Uterus (tissue), 4 donors: Measurements from ENCODE around the gene MARCHF5. TPM values are rescaled to one million over a fixed set of nuclear protein-coding genes. Genes with fewer than 3 reads are reported as not detected.

Experiments
- DNase-seq, 2 donors: peaks; one replicate each; pipeline ENCODE4 v3.0.0-alpha.2; 2019 to 2020
- H3K27ac ChIP-seq, 2 donors: fragments of 200-600 bp; sonication (generic); 1 replicate in 1 of 2; 2 replicates in 1 of 2; pipeline ENCODE4 v1.5.1; 2016 to 2018
- H3K27me3 ChIP-seq, 2 donors: fragments of 200-600 bp; sonication (generic); one replicate each; pipeline ENCODE4 v1.5.1; 2018 to 2019; ENCODE audit warnings: control low read depth in 1 of 2
- H3K36me3 ChIP-seq, 2 donors: fragments of 200-600 bp; sonication (generic); one replicate each; pipeline ENCODE4 v1.5.1; 2019; ENCODE audit warnings: control low read depth in 1 of 2
- H3K4me1 ChIP-seq, 2 donors: fragments of 200-600 bp; sonication (generic); one replicate each; pipeline ENCODE4 v1.5.1; 2018 to 2019; ENCODE audit warnings: control low read depth in 1 of 2
- H3K4me3 ChIP-seq, 2 donors: fragments of 200-600 bp; sonication (generic); 1 replicate in 1 of 2; 2 replicates in 1 of 2; pipeline ENCODE4 v1.5.1; 2018 to 2019; ENCODE audit warnings: mild to moderate bottlenecking in 1 of 2
- H3K9me3 ChIP-seq, 2 donors: fragments of 200-600 bp; sonication (generic); one replicate each; pipeline ENCODE4 v1.5.1; 2019; ENCODE audit warnings: control low read depth in 1 of 2
- POLR2A ChIP-seq, 2 donors: fragments of 450-650 bp; IDR thresholded peaks; one replicate each; pipeline ENCODE4 v1.6.1; 2016; ENCODE audit warnings: antibody characterized with exemption in 2 of 2, mild to moderate bottlenecking in 1 of 2, moderate library complexity in 1 of 2
- intact Hi-C: fragments of 100-400 bp; cut with DNase I; formaldehyde crosslinking; loops from one replicate; pipeline ENCODE4 v1.15.1; 2023; ENCODE audit warnings: low total_unique reads
- total RNA-seq, 4 donors: library from RNA; depleted of rRNA in 3 of 4; stranded (reverse); fragments of >200 nt in 3 of 4; gene quantifications; one replicate each; pipeline versions ENCODE4 v1.1.0 to v1.2.4, GENCODE V29; 2014 to 2023
- TF ChIP-seq, protein P1 (sequence below), 4 experiments: fragments of 200-600 bp in 2 of 4; fragments of 450-650 bp in 2 of 4; sonication (generic) in 2 of 4; IDR thresholded peaks; one replicate each; pipeline ENCODE4 v1.5.1; 2016 to 2019; ENCODE audit warnings: antibody characterized with exemption in 4 of 4, mild to moderate bottlenecking in 2 of 4, moderate library complexity in 1 of 4
- donor health status: DM: yes; HTN: yes; CAD: no.

Gene MARCHF5
- total RNA-seq, 4 donors from 2014 or later: 2.8 to 43.7 (median 22.9) TPM

DNA sequence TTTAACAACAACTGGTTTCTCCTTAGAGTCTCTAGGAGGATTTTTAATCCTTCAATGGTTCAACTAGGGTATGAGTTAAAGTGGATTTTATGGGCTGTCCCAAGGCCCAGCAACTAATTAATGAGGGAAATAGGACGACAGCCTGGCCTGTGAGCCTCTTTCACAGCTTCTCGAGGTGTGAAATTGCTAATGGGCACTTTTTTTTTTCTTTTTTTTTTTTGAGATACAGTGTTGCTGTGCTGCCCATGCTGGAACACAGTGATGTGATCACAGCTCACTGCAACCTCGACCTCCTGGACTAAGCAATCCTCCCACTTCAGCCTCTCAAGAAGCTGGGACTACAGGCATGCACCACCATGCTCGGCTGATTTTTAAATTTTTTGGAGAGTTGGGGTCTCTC lies 87.0 kb downstream of the MARCHF5 start:
- Histone ChIP-seq H3K27ac (no peak overlapping the region), H3K36me3 (no peaks in the 10 kb centered on the region), H3K4me1 (no peaks in the 10 kb centered on the region), H3K27me3 (no peaks in the 10 kb centered on the region), H3K4me3 (no peak overlapping the region), H3K9me3 (no peaks in the 10 kb centered on the region)
- no peak for DNase-seq
- intact Hi-C loops: no loop called here
- TF ChIP-seq POLR2A (IDR thresholded peaks at IDR 0.05): no peak
- TF ChIP-seq, protein P1, sequence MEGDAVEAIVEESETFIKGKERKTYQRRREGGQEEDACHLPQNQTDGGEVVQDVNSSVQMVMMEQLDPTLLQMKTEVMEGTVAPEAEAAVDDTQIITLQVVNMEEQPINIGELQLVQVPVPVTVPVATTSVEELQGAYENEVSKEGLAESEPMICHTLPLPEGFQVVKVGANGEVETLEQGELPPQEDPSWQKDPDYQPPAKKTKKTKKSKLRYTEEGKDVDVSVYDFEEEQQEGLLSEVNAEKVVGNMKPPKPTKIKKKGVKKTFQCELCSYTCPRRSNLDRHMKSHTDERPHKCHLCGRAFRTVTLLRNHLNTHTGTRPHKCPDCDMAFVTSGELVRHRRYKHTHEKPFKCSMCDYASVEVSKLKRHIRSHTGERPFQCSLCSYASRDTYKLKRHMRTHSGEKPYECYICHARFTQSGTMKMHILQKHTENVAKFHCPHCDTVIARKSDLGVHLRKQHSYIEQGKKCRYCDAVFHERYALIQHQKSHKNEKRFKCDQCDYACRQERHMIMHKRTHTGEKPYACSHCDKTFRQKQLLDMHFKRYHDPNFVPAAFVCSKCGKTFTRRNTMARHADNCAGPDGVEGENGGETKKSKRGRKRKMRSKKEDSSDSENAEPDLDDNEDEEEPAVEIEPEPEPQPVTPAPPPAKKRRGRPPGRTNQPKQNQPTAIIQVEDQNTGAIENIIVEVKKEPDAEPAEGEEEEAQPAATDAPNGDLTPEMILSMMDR (IDR thresholded peaks at IDR 0.05): no peak

DNA sequence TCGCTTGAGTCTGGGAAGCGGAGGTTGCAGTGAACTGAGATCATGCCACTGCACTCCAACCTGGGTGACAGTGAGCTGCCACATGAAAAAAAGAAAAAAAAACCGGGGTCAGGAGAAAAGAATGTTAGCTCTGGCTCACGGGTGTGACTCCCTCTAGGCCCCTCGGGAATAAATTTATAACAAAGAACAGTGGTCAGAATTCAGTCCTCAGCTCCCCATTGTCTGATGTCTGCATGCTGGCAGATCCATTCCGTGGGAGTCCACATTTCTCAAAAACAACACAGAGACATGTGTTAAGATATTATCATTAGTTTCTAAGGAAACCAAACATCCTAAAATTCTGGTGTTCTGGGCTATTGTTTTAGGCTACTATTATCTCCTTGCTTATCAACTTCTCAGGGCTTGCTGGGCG lies 90.6 kb downstream of the MARCHF5 start:
- Histone ChIP-seq H3K4me3 (no peak overlapping the region), H3K36me3 (no peaks in the 10 kb centered on the region), H3K27me3 (no peaks in the 10 kb centered on the region), H3K9me3 (no peaks in the 10 kb centered on the region), H3K4me1 (no peaks in the 10 kb centered on the region), H3K27ac (no peak overlapping the region)
- no peak for DNase-seq
- intact Hi-C loops: no loop called here
- TF ChIP-seq, protein P1 (IDR thresholded peaks at IDR 0.05): no peak
- no peak for TF ChIP-seq POLR2A (IDR thresholded peaks at IDR 0.05)

DNA sequence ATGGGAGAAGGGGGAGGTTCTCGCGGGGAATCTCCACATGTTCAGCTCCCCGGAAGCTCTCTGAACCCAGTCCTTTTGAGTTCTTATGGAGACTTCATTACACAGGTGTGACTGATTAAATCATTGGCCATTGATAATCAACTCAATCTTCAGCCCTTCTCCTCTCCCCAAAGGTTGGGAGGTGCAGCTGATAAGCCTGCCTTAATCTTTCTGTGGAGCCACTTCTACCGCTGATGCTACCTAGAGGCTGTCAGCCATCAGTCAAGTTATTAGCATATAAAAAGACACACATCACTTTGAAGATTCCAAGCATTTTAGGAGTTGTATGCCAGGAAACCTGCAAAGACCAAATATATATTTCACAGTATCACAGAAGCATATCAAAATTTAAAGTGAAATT lies 91.7 kb downstream of the MARCHF5 start:
- intact Hi-C loops: no loop called here
- Histone ChIP-seq H3K27ac (no peak overlapping the region), H3K36me3 (no peaks in the 10 kb centered on the region), H3K4me3 (no peak overlapping the region), H3K4me1 (no peaks in the 10 kb centered on the region), H3K27me3 (no peaks in the 10 kb centered on the region), H3K9me3 (no peaks in the 10 kb centered on the region)
- DNase-seq: no peak
- no peak for TF ChIP-seq POLR2A (IDR thresholded peaks at IDR 0.05)
- TF ChIP-seq, protein P1 (IDR thresholded peaks at IDR 0.05): no peak

DNA sequence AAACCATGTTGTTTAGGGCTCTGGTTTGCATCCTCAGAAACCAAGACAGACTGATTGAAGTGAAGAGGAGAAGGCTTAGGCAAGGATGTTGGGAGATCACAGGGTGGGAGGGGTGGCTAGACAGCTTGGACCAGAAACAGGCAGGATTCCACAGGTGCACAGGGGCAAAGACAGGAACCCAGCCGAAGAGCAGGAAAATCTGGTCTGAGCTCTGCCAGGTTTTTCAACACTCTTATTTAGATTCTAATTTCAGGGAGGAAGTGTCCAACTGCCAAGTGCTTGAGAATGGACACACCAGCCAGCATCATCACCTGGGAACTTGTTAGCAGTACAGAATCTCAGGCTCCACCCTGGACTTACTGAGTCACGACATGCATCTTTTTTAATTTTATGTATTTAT lies 93.8 kb downstream of the MARCHF5 start:
- no peak overlapping the region for H3K4me3 ChIP-seq
- H3K36me3 ChIP-seq: no peaks in the 10 kb centered on the region
- intact Hi-C loops: no loop called here
- TF ChIP-seq POLR2A (IDR thresholded peaks at IDR 0.05): no peak
- TF ChIP-seq, protein P1 (IDR thresholded peaks at IDR 0.05): no peak
- no peak for DNase-seq
- H3K27me3 ChIP-seq: no peaks in the 10 kb centered on the region
- no peaks in the 10 kb centered on the region for H3K9me3 ChIP-seq
- no peak overlapping the region for H3K27ac ChIP-seq
- H3K4me1 ChIP-seq: no peaks in the 10 kb centered on the region

DNA sequence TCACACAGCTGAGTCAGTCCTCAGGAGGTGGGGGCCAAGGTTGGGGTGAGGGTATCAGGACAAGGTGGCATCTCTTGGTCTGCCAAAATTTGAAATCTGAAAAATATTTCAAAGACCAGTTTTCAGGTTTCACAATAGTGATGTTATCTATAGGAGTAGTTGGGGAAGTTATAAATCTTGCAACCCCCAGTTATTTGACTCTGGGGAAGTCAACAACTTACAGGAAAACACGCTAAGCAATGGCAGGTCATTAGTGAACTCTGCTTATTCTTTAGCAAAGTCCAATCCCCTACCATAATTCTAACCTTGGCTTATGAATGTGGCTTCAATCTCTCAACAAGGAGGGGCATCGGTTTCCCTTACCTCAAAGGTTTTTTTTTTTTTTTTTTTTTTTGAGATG lies 94.9 kb downstream of the MARCHF5 start:
- H3K36me3 ChIP-seq: no peaks in the 10 kb centered on the region
- no peak for DNase-seq
- no peak overlapping the region for H3K4me3 ChIP-seq
- TF ChIP-seq, protein P1 (IDR thresholded peaks at IDR 0.05): no peak
- no peak for TF ChIP-seq POLR2A (IDR thresholded peaks at IDR 0.05)
- no peaks in the 10 kb centered on the region for H3K27me3 ChIP-seq
- intact Hi-C loops: no loop called here
- no peaks in the 10 kb centered on the region for H3K9me3 ChIP-seq
- no peaks in the 10 kb centered on the region for H3K4me1 ChIP-seq
- no peak overlapping the region for H3K27ac ChIP-seq
